Measurements from ENCODE around the gene CYSLTR2.

- no peak for TF ChIP-seq CTCF (IDR thresholded peaks at IDR 0.05; ENCODE audit: insufficient read depth, low read depth, low read length)
- no peak for TF ChIP-seq EZH2 (IDR thresholded peaks at IDR 0.05; ENCODE audit: insufficient read depth, low read length)
Measured at GRCh38 chr13:48708764-48709163, 55.0 kb downstream of the CYSLTR2 start.
